HG03108 (cell line): ENCODE data around the gene SEMA6A.
A peak's percentile ranks its signal among the peaks of the same experiment; 100 is the strongest.

Source experiments
- ATAC-seq: cut with Tn5 transposase; IDR thresholded peaks from one replicate; pipeline ENCODE4 v1.9.1; 2021; ENCODE audit warnings: moderate library complexity; ENCODE audit not compliant: unreplicated experiment

SEMA6A gene, protein sequence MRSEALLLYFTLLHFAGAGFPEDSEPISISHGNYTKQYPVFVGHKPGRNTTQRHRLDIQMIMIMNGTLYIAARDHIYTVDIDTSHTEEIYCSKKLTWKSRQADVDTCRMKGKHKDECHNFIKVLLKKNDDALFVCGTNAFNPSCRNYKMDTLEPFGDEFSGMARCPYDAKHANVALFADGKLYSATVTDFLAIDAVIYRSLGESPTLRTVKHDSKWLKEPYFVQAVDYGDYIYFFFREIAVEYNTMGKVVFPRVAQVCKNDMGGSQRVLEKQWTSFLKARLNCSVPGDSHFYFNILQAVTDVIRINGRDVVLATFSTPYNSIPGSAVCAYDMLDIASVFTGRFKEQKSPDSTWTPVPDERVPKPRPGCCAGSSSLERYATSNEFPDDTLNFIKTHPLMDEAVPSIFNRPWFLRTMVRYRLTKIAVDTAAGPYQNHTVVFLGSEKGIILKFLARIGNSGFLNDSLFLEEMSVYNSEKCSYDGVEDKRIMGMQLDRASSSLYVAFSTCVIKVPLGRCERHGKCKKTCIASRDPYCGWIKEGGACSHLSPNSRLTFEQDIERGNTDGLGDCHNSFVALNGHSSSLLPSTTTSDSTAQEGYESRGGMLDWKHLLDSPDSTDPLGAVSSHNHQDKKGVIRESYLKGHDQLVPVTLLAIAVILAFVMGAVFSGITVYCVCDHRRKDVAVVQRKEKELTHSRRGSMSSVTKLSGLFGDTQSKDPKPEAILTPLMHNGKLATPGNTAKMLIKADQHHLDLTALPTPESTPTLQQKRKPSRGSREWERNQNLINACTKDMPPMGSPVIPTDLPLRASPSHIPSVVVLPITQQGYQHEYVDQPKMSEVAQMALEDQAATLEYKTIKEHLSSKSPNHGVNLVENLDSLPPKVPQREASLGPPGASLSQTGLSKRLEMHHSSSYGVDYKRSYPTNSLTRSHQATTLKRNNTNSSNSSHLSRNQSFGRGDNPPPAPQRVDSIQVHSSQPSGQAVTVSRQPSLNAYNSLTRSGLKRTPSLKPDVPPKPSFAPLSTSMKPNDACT

DNA sequence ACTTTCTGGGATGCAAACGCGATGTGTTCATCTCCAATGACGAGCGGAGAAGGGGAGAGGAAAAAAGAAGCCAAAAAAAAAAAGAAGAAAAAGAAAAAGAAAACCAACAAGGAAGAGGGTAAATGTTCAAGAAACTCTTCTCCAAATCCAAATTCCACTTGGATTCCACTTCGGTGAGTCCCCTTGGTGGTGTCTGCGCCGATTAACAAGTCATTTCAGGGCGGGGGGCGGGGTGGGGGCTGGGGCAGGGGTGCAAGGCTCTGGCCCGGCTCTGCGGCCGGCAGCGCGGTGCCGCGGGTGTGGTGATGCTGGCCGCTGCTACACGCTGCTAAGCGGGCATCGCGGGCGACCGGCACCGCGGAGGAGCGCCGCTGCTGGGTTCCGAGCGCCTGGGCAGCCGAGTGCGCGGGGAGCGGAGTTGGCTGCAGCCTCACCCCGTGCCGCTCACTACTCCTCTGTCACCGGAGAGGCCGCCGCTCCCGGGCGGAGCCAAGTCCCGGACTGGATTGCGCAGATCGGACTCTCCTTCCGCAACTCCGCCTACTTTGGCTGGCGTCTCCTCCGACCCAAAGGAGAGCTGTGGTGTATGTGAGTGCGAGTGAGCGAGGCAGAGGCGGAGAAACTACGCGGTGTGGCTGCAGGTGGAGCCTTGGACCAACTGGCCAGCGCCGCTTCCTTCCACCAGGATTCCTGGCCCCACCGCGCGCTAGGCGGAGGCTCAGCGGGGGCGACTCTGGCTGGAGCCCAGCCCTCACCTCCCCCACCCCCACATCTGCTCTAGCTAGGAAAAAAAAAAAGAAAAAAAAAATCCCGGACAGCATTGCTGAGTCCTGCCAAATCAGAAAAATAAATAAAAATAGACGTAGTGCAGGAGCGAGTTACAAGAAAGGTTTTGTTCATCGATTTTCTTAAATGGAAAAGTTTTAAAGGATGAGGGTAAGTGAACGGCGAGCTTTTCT, at the start of gene SEMA6A:
SEMA6A (minus strand) TSS at position 457 of the 959 bp plus-strand sequence. CDS start 69,879 bp downstream, outside the sequence.
- peak; percentile 42 for ATAC-seq

DNA sequence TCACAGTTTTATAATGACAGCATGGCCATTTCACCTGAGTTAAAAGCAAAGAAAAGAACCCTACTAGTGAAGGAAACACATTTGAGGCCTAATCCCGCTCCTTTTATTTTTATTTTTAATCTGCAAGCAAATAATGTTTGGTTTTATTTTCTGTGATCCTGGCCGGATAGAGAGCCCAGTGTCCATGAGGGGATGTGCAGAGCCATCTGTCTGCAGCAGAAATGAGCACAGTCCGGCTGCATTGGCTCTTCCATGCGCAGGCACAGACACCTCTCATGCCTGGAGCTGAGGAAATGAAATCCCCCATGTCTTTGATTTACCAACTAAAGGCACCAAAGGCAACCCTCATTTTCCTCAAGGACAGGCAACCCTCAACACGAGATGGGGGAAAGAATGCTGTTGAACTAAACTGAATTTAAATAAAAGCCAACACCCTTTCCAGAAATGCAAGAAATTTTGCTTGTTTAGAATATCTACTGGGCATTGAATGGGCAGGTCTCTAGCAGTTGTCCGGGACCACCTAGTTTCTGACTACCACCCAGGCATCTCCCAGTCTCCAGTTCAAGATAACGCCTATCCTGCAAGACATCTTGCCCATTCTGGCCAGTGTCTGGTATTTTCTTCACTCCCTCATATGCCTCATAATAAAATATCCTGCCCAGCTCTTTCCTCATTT, 47.9 kb upstream of the SEMA6A start:
- ATAC-seq, result no peak

DNA sequence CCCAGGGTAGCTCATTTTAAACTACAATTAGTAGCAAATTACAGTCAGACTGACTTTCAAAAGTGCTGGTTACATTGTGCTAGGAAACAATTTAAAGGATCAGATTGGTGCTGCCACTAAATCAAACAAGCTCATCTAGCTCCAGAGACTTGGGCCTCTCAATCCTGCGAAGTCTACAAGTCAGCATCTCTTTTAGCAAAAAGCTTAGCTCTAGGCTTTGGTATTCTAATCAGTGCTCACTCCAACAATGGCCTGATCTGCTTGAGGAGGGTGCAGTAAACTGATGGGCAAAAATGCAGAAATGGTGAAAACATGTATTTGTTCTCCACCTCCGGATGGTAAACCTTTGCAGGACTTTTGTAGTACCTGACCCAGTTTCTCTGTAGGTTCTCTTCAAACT, 47.0 kb upstream of the SEMA6A start:
- no peak for ATAC-seq

DNA sequence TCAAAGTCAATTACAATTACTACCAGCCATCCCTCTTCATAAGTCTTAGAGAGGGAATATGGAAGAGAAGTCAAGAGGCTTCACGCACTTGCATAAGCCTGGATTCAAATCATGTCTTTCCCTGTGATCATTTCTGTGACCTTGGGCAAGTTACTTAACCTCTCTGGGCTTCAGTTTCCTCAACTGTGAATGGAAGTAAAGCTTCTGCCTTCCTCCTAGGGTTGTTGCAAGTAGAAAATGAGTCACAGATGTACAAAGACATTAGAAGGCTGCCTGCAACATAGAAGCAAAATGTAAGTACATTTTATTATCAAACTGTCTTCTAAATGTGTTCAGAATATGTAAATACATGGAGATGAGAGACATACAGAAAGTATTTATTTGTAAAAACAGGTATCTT, 42.3 kb upstream of the SEMA6A start:
- ATAC-seq, result no peak

DNA sequence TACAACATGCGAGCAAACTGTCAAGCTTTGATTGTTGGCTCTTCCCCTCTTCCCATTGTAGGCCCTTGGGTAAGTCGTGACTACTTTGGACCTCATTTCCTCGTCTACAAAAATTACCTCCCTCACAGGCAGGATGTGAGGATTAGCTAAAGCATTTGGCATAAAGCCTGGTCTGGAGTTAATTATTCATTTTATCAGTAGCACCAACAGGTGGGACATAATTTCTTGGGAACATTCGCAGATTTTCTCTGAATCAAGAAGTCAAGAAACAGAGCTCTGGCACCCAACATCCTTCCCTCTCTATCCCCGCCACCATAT, 39.9 kb upstream of the SEMA6A start:
- ATAC-seq, result no peak

DNA sequence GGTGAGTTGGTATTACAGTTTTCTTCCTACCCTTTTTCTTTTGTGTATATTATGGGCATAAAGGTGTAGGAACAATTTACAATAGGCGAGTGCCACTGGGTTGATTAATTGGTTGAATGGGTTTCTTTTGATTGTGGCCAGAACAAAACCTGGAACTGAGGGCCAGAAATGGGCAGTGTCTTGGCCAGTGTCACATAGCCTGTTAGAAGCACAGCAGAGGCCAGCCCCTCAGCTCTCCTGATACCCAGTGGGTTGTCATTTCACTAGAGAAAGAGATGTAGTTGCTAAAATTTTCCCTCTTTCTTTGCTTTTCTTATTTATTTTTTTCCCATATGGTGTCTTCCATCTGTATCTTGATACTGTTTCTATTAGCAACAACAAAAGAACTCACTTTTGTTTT, 38.8 kb upstream of the SEMA6A start:
- ATAC-seq, result no peak

DNA sequence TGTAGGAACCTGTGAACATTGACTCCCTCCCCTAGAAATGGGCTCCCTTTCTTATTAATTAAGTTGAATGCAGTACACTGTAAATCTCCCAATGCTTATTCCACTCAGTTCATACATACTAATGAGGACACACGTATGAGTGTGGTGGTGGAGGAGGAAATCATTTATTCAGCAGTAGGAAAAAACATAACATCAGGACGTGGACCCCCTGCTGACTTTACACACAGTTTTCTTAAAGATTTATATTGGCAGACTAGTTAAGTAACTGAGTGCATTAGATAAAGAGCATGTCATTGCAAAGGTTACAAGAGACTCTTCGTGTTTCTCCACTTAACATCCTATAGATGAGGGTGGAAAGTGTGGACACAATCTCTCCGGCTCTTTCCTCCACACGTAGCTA, 37.8 kb upstream of the SEMA6A start:
- ATAC-seq, result no peak

DNA sequence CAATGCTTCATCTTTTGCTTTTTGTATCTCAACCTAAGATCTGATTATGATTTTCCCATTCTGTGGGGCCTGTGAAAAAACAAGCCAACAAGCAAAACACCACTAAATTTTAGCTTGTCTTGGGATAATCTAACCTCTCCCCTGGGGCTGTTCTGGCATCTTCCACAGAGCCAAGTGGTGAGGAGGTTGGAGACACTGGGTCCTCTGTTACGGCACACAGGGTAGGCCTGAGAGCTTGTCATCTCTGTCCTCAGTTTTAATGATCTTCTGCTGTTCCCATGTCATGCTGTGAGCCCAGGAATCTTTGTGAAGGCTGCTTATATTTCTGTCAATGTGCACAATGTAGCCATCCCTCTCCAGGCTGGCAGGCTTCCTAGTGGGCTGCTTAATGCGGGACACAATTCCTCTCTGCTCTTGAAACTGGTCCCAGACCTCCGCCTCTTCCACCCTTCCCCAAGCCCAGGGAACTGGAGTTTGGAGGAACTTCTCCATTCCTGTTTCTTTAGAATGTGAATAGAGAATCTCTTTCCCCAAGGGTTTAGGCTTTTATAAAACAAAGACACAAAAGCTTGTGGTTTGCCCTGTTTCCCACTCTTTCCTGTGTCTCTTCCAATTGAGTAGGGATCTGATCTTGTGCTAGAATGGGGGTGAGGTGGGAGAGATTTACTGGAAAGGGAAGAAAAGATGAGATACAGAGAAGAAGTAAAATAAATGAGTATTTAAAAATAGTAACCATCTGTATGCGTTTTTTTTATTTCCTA, 30.9 kb upstream of the SEMA6A start:
- ATAC-seq, result no peak

DNA sequence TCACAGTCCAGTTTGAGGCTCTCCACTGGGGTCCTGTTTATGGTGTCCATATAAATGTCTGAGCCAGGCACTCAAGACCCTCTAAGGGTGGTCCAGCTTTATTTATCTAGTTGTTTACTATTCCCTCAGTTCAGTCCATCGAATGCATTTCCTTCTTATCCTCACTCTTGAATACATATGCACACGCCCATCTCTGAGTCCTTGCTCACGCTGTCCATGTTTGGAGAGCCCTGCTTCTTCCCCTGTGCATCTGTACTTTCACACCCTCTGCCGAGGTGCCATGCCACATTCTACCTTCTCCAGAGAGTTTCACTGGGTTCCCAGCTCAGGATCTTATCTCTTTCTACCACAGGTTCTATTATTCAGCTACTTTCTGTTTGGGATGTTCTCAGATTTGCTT, 30.2 kb upstream of the SEMA6A start:
- no peak for ATAC-seq

DNA sequence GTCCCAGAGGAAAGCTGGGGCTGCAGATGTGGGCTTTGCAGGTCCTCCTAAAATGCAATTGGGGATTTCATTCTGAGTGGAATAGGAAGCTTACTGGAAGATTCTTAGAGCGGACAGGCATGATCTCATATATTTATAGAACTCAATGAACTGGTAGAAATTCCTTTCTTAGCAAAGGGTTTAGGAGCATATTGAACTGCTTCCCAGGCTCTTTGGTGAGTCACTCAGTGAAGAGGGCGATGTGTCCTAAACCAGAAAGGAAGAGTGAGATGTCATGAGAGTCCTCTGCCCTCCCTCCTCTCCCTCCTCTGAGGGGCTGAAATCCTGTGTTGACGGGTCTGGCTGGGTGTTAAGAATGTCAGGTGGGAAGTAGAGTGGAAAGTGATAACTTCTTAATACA, 26.3 kb upstream of the SEMA6A start:
- ATAC-seq, result no peak

DNA sequence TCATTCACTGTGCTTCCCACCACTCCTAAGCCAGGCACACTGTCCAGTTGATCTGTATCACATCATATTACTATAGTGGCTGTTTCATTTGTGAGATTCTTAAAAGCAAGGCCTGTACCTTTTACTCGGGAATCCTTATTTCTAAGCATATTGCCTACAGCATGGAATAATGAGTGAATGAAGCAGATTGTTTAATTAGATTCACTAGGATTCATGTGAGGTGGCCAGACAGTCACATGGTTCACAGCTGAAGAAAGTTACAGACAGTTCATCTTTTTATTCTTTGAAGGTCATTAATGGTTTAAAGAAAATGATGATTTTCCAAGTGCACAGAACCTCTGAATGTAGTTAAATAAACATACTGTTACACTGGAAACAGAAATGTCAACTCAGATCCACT, 24.3 kb upstream of the SEMA6A start:
- no peak for ATAC-seq

DNA sequence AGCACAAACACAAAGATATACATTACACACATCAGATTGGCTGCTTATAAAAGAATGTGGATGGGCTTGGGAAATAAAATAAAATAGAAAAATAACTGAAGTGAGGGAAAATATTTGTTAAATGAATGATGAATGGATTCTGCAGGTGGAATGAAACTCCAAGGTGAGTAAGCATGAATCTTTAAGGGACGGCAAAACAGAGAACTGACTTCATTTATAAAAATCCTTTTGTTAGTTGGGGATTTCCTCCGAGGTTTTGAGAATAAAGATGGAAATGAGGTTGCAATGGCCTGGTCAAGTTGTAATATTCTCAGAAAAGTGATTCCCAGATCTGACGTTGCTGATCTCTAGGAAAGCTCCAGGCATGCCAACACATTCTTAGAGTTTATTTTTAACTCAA, 20.9 kb upstream of the SEMA6A start:
- ATAC-seq, result no peak

DNA sequence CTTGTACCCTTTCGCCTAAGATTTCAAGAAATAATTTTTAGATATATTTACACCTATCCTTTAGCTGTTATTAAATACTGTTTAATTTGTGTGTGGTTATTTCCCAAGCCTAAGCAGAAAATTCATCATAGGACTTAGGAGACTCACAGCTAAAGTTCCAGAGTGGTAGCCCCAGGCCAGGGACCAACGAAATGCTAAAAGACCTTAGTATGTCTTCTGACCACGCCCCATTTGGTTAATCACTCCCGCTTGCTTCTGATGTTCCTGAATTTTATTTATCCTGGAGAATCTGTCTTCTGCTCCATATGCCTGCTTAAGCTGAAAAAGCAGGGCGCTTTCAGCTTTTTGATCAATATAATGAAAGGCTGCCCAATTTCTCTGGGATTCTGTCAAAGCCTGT, 18.7 kb upstream of the SEMA6A start:
- ATAC-seq, result no peak

DNA sequence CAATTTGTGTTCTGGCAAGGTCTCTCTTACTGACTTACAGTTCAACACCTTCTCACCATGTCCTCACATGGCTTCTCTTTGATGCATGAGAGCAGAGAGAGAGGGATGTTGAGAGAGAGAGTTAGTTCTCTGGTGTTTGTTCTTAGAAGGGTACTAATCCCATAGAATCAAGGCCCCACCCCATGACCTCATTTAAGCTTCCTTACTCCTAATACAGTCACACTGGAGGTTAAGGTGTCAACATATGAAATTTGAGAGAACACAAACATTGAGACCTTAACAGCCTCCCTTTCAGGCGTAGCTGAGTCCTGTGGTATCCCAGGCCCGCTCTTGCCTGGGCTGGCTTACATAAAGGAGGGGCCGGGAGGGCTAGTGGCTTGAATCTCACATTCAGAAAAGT, 10.6 kb upstream of the SEMA6A start:
- ATAC-seq, result no peak

DNA sequence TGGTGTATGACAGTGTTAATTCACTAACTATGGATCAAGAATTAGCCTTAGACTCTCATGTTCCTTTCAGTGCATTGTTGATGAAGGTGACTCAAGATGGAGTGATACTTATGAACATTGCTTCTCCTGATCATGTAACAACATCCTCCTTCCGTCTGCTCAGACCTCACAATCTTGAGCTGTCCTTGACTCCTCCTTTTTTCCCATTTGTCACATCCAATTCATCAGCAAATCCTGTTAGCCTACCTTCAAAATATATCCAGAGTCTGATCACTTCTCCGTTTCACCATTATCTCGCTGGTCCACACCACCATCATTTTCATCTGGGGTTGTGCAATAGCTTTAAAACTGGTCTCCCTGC, 9.2 kb upstream of the SEMA6A start:
- no peak for ATAC-seq

DNA sequence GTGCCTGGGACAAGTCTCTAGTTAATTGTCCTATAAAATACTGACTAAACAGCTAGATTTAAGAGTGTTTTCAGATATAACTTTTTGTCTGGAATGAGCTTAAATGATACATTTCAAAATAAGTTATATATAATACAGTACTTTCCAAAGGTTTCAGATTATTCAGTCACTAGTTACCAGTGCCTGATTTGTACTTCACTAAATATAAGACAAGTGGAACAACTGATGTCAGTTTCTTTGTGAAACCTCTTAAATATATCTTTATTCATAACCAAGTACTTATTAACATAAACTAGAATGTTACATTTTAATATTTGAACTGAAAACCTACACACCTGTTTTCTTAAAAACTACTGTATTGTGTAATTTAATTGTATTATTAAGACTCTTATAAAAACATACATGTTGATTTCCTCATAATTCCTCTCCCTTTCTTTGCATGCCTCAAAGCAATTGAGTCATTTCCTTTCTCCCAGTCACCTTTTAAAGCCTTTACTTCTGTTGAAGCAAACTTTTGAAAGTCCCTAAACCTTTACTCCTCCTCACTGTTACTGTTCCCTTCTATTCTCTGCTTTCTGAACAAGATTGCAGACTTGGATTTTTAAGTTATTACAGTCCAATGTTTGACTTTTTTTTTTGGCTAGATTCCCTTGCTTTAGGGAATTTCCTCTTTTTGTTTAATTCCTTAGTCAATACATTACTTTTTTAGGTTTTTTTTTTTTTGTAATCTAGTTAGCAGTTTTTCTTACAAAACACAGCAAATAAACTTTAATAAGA, 8.7 kb upstream of the SEMA6A start:
- no peak for ATAC-seq

DNA sequence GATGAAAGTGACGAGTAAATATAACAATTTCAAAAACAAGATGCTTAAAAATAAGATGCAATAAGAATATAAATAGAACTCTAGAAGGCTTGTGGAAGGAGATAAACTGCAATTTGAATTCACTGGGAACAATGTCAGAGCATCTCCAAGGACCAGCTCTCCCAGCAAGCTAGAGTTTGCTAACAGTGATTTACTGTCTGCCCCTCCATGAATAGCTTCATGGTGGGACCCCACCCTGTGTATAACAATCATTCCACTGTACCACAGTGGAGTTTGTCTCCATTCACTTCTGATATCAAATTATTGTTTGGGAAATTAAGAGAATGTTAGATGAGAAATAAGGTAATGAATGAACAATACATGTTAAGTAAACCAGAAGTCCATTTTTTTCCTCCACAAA, 7.3 kb upstream of the SEMA6A start:
- ATAC-seq, result no peak

DNA sequence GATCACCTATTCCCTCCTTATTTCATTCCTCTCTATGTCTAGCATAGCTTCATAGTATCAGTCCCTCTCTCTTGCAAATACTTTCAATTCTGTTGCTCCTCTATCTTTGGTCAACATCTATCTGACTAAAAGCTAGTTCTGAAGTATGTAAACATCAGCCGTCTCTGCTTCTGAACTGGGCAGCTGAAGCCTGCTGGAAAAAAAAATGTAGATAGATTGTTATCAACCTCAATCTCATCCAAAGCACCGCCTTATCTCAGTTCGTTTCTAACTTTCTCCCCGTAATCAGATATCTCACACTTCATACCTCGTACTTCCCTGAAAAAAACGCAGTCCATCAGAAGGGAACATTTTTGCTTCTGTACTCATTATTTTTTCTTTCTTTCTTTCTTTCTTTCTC, 4.5 kb upstream of the SEMA6A start:
- no peak for ATAC-seq

DNA sequence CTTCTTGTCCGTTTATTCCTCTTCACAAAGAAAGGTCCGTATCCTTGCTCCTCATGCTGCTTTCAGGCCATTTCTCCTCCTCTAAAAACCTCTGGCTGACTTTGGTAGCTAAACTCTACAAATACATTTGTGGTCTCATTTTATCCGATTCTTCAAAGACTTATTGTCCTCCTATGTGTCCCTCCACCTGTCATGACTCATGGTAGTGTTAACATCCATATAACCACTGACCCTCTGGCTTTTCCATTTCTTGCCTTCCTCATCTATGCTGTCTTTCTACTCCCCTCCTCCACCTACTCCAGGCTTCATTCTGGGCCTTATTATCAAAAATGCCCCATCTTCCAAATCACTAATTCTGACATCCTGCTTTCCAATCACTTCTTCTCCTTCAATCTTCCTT, 4.1 kb upstream of the SEMA6A start:
- no peak for ATAC-seq
